ENCODE data around the gene C1orf35. TPM values are rescaled to one million over a fixed set of nuclear protein-coding genes. Genes with fewer than 3 reads are reported as not detected.

Gene C1orf35
- total RNA-seq, 6 donors from 2014 or later = 12.8 to 34.6 (median 17.8) TPM

- peak in 1 of 2 donors; percentile 19 for DNase-seq
- H3K27me3 ChIP-seq = no peaks in the 10 kb centered on the region
These were observed 5.6 kb downstream of the C1orf35 start for GRCh38 chr1:228097333-228098081.

GRCh38 chr1:228096416-228097332, 6.5 kb downstream of the C1orf35 start:
- Histone ChIP-seq H3K36me3 (peaks cover 22 to 61% (median 49%) of the 10 kb centered on the region in 4 donors), H3K4me1 (peaks cover 31 to 55% (median 34%) of the 10 kb centered on the region in 4 donors), H3K9me3 (peaks cover 0 to 9% (median 5%) of the 10 kb centered on the region in 4 donors), H3K27me3 (no peaks in the 10 kb centered on the region), H3K27ac (no peak overlapping the region), H3K4me3 (no peak overlapping the region)
- no peak for TF ChIP-seq POLR2AphosphoS5 (IDR thresholded peaks at IDR 0.05)
- no peak for TF ChIP-seq EP300 (IDR thresholded peaks at IDR 0.05)
- no peak for TF ChIP-seq CTCF (IDR thresholded peaks at IDR 0.05)
- no peak for TF ChIP-seq POLR2A (IDR thresholded peaks at IDR 0.05)
- 92 to 94% methylated on average over 8 to 9 of the region's 13 CpGs for WGBS, 2 donors
- ATAC-seq (ENCODE audit: low FRiP score in 2 of 2) (no peak), DNase-seq (peak in 1 of 2 donors; percentile 16)

More at GRCh38 chr1:228097333-228098081, 5.6 kb downstream of the C1orf35 start:
- peaks cover 22 to 61% (median 49%) of the 10 kb centered on the region in 4 donors for H3K36me3 ChIP-seq
- no peak for ATAC-seq (ENCODE audit: low FRiP score in 2 of 2)
- peaks cover 31 to 55% (median 34%) of the 10 kb centered on the region in 4 donors for H3K4me1 ChIP-seq
- peaks cover 0 to 9% (median 5%) of the 10 kb centered on the region in 4 donors for H3K9me3 ChIP-seq
- 88 to 89% methylated on average over 11 to 31 of the region's 34 CpGs for WGBS, 2 donors
- H3K4me3 ChIP-seq = no peak overlapping the region
- TF ChIP-seq EP300 (IDR thresholded peaks at IDR 0.05) = no peak
- no peak for TF ChIP-seq POLR2A (IDR thresholded peaks at IDR 0.05)
- TF ChIP-seq CTCF (IDR thresholded peaks at IDR 0.05) = no peak
- no peak for TF ChIP-seq POLR2AphosphoS5 (IDR thresholded peaks at IDR 0.05)
- H3K27ac ChIP-seq = no peak overlapping the region

GRCh38 chr1:228095938-228096337, 7.2 kb downstream of the C1orf35 start:
- ATAC-seq (ENCODE audit: low FRiP score in 2 of 2) (no peak), DNase-seq (peak in 1 of 2 donors; percentile 12)
- Histone ChIP-seq H3K36me3 (peaks cover 21 to 58% (median 48%) of the 10 kb centered on the region in 4 donors), H3K27me3 (no peaks in the 10 kb centered on the region), H3K9me3 (peaks cover 0 to 9% (median 5%) of the 10 kb centered on the region in 4 donors), H3K4me3 (no peak overlapping the region), H3K4me1 (peaks cover 35 to 55% (median 37%) of the 10 kb centered on the region in 4 donors), H3K27ac (no peak overlapping the region)
- WGBS, 2 donors = 95 to 96% methylated on average over 5 to 8 of the region's 8 CpGs
- TF ChIP-seq EP300 (IDR thresholded peaks at IDR 0.05) = no peak
- no peak for TF ChIP-seq POLR2A (IDR thresholded peaks at IDR 0.05)
- no peak for TF ChIP-seq CTCF (IDR thresholded peaks at IDR 0.05)
- no peak for TF ChIP-seq POLR2AphosphoS5 (IDR thresholded peaks at IDR 0.05)

- H3K4me1 ChIP-seq = peaks cover 43 to 59% (median 45%) of the 10 kb centered on the region in 4 donors
- H3K4me3 ChIP-seq = no peak overlapping the region
- H3K36me3 ChIP-seq = peaks cover 19 to 50% (median 43%) of the 10 kb centered on the region in 4 donors
- no peak for TF ChIP-seq CTCF (IDR thresholded peaks at IDR 0.05)
- no peak for TF ChIP-seq POLR2AphosphoS5 (IDR thresholded peaks at IDR 0.05)
- no peak for TF ChIP-seq POLR2A (IDR thresholded peaks at IDR 0.05)
- WGBS, 2 donors = 94 to 98% methylated on average over 3 to 4 of the region's 4 CpGs
- H3K9me3 ChIP-seq = peaks cover 0 to 9% (median 5%) of the 10 kb centered on the region in 4 donors
- ATAC-seq (ENCODE audit: low FRiP score in 2 of 2) (no peak), DNase-seq (no peak)
- no peaks in the 10 kb centered on the region for H3K27me3 ChIP-seq
- H3K27ac ChIP-seq = no peak overlapping the region
These were observed 8.0 kb downstream of the C1orf35 start for GRCh38 chr1:228095161-228095560.
